BJ (cell line): ENCODE data around the gene DDX25. TPM values are rescaled to one million over a fixed set of nuclear protein-coding genes. Genes with fewer than 3 reads are reported as not detected.

Source experiments
- CTCF ChIA-PET: fragments of 350-600 bp; formaldehyde crosslinking; extraction: SDS; loops from one replicate; lab custom pipeline; 2021; ENCODE audit warnings: antibody characterized with exemption, inconsistent platforms; lab: Yijun Ruan, JAX
- POLR2A ChIA-PET: fragments of 300-600 bp; sonication (Branson Sonifier 250); formaldehyde crosslinking; extraction: SDS; loops from one replicate; lab custom pipeline; 2021; ENCODE audit warnings: antibody characterized with exemption; lab: Charles Lee
- DNase-seq: peaks from one replicate; pipeline ENCODE4 v3.0.0-alpha.2; 2011; ENCODE audit warnings: low read depth
- H3K27me3 ChIP-seq: 2 replicates; pipeline ENCODE4 v1.6.0; 2011; ENCODE audit warnings: low read length; ENCODE audit not compliant: control insufficient read depth, insufficient read depth
- H3K36me3 ChIP-seq: 2 replicates; pipeline ENCODE4 v1.5.1; 2011; ENCODE audit warnings: low read length; ENCODE audit not compliant: control insufficient read depth, insufficient read depth
- H3K4me3 ChIP-seq: 2 replicates; pipeline ENCODE4 v1.5.1; 2011; ENCODE audit warnings: low read depth, mild to moderate bottlenecking, control low read depth, low read length
- polyA plus RNA-seq: library from polyadenylated mRNA; depleted of rRNA; stranded (reverse); fragments of >200 nt; gene quantifications from 2 replicates; pipeline ENCODE4 v1.2.3, GENCODE V29; 2011
- TF ChIP-seq, protein P1 (sequence below): IDR thresholded peaks from 2 replicates; pipeline ENCODE4 v1.5.1; 2011; ENCODE audit warnings: low read depth, mild to moderate bottlenecking, control low read depth, inconsistent platforms, low read length, moderate library complexity; ENCODE audit not compliant: insufficient read depth

Gene DDX25
- polyA plus RNA-seq, 1 experiment = not detected

DNA sequence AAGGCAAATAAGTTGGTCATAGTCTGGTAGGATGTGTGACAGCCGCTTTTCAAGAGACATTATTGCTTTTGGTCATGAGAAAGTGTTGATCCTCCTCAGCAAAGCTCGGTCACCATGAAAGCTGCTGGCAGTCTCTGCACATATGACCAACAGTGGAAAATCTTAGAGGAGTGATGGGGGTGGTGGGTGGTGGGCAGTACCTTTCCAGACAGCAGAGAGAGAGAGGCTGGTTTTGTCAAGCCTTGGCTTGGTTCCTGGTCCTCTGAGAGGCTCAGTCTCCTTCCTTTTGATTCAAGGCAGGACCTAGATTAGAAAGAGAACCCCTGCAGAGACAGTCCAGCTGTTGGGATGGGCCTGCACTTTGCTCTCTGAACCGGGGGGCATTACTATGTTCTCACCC lies 21.5 kb downstream of the DDX25 start:
- no peak for DNase-seq

DNA sequence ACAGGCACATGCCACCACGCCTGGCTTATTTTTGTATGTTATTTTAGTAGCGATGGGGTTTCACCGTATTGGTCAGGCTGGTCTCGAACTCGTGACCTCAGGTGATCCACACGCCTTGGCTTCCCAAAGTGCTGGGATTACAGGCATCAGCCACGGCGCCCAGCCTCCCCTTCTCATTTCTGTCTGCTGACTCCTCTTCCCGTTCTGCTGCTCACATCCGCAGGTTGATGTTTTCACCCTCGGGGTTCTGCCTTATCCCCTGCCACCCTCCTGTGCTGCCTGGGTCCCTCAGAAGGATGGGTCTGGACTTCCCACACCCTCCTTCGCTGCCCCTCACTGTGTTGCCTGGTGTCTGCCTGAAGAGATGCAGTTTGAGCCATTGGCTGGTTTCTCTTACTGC lies 22.4 kb downstream of the DDX25 start:
- Histone ChIP-seq H3K4me3 (no peak overlapping the region), H3K27me3 (peaks cover 6% of the 10 kb centered on the region; the same call in 1 of the 2 replicates), H3K36me3 (no peaks in the 10 kb centered on the region)
- DNase-seq = no peak
- CTCF ChIA-PET = interaction anchor here (1.4 kb wide), 1 partner anchor 10 kb away, joined by 3 read pairs; no protein-coding TSS in a partner anchor
- TF ChIP-seq, protein P1, sequence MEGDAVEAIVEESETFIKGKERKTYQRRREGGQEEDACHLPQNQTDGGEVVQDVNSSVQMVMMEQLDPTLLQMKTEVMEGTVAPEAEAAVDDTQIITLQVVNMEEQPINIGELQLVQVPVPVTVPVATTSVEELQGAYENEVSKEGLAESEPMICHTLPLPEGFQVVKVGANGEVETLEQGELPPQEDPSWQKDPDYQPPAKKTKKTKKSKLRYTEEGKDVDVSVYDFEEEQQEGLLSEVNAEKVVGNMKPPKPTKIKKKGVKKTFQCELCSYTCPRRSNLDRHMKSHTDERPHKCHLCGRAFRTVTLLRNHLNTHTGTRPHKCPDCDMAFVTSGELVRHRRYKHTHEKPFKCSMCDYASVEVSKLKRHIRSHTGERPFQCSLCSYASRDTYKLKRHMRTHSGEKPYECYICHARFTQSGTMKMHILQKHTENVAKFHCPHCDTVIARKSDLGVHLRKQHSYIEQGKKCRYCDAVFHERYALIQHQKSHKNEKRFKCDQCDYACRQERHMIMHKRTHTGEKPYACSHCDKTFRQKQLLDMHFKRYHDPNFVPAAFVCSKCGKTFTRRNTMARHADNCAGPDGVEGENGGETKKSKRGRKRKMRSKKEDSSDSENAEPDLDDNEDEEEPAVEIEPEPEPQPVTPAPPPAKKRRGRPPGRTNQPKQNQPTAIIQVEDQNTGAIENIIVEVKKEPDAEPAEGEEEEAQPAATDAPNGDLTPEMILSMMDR = no peak
- POLR2A ChIA-PET = no interaction called here

More for the DNA sequence above, 21.5 kb downstream of the DDX25 start:
- CTCF ChIA-PET = interaction anchor here (0.9 to 4.0 kb wide), 2 partner anchors 16 to 268 kb away, joined by 4 to 67 read pairs; no protein-coding TSS in a partner anchor
- Histone ChIP-seq H3K27me3 (peaks cover 1% of the 10 kb centered on the region; the same call in 1 of the 2 replicates), H3K4me3 (no peak overlapping the region), H3K36me3 (no peaks in the 10 kb centered on the region)
- POLR2A ChIA-PET = no interaction called here
- TF ChIP-seq, protein P1 = no peak

DNA sequence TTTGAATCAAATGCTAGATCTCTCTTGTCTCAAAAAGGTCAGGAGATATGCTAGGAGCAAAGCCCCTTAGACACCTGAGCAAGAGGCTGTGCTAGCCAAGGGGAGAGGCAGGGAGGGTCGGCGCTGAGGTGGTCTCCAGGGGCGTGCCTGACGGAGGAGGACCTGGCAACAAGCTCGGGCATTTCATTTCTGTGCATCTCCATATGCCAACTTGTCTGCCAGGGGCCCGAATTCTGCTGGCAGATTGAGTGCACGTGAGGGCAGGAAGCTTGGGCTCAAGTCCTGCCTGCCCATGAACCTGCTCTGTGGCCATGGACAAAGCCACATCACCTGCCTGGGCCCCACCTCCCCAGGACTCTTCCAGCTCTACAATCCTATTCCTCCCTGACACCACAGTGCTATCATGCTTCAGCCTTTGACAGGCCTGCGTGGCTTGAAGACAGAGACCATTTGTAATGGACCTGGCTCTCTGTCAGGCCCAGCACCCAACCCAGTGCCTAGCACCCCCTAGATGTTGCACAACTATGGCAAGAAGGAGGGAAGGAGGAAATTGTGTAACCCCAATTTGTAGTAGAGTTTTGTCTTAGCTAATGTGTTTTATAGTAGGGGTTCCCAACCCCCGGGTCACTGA lies 25.3 kb downstream of the DDX25 start:
- TF ChIP-seq, protein P1 = no peak
- no peak for DNase-seq
- no peaks in the 10 kb centered on the region for H3K36me3 ChIP-seq
- ChIA-PET POLR2A (no interaction called here), CTCF (interaction anchor here (0.7 to 1.0 kb wide), 2 partner anchors 13 to 264 kb away, joined by 3 read pairs; no protein-coding TSS in a partner anchor)
- peaks cover 7% of the 10 kb centered on the region; the same call in 1 of the 2 replicates for H3K27me3 ChIP-seq
- H3K4me3 ChIP-seq = no peak overlapping the region

DNA sequence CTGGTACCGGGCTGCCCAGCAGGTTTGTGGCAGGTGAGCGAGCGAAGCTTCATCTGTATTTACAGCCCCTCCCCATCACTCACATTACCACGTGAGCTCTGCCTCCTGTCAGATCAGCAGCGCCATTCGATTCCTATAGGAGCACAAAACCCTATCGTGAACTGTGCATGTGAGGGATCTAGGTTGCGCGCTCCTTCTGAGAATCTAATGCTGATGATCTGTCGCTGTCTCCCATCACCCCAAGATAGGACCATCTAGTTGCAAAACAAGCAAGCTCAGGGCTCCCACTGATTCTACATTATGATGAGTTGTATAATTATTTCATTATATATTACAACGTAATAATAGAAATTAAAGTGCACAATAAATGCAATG lies 25.8 kb downstream of the DDX25 start:
- DNase-seq = no peak
- TF ChIP-seq, protein P1 = no peak
- H3K27me3 ChIP-seq = peaks cover 7% of the 10 kb centered on the region; the same call in 1 of the 2 replicates
- H3K4me3 ChIP-seq = no peak overlapping the region
- ChIA-PET CTCF (interaction anchor here (0.7 to 1.0 kb wide), 3 partner anchors 12 to 264 kb away, joined by 3 read pairs; no protein-coding TSS in a partner anchor), POLR2A (no interaction called here)
- H3K36me3 ChIP-seq = no peaks in the 10 kb centered on the region

DNA sequence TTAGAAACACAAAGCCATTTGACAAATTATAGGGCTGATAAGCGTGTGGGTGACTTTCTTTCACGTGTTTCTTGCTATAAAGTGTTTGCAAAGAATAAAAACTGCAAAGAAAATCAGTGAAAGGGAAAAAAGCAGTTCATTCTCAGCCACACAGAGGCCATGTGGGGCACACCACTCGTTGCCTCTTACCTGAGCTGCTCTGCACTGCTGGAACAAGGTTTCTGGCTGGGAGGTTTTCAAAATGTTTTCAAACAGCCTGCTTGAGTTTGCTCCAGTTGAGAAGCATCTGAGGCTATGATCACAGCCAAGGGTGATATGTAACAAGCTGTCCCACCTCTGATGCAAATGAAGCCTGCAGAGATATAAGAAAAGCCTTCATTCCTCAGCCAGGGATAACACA lies 26.8 kb downstream of the DDX25 start:
- Histone ChIP-seq H3K4me3 (no peak overlapping the region), H3K36me3 (no peaks in the 10 kb centered on the region), H3K27me3 (peaks cover 7% of the 10 kb centered on the region; the same call in 1 of the 2 replicates)
- TF ChIP-seq, protein P1 = no peak
- DNase-seq = no peak
- ChIA-PET POLR2A (no interaction called here), CTCF (interaction anchor here (1.0 to 2.0 kb wide), 5 partner anchors 8 to 267 kb away, joined by 3 to 10 read pairs (median 5); no protein-coding TSS in a partner anchor)
